Gastrocnemius medialis (tissue), 4 donors: ENCODE data around the gene FAM241A.

Experiments
- POLR2A ChIP-seq, 2 donors: fragments of 450-650 bp; IDR thresholded peaks; one replicate each; pipeline ENCODE4 v1.6.1; 2017; ENCODE audit warnings: antibody characterized with exemption in 2 of 2, mild to moderate bottlenecking in 2 of 2, moderate library complexity in 2 of 2
- TF ChIP-seq, protein P1 (sequence below), 5 experiments: fragments of 450-650 bp in 3 of 5; fragments of 200-600 bp in 2 of 5; sonication (generic) in 2 of 5; IDR thresholded peaks in 4 of 5; conservative IDR thresholded peaks in 1 of 5; 1 replicate in 4 of 5; 2 replicates in 1 of 5; pipeline ENCODE4 v1.5.1; 2016 to 2019; ENCODE audit warnings: antibody characterized with exemption in 5 of 5, mild to moderate bottlenecking in 3 of 5, moderate library complexity in 3 of 5

DNA sequence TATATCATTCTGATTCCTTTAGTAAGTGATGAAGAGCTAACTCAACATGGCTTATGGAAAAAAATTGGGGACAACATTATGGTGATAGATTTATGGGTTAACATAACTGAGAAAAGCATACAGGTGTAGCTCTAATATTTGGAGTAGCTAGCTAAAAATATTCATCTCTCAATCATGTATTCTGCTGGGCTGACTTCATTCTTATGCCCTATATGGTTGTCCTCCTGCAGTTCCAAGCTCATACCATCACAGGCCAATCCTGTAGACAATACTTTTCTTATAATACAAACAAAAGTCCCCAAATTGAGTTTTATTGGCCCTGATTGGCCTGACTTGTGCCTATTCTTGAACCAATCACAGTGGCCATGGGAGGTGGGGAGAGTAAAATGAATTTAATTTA is 6.7 kb upstream of the FAM241A start:
- no peak for TF ChIP-seq POLR2A (IDR thresholded peaks at IDR 0.05)
- TF ChIP-seq, protein P1, sequence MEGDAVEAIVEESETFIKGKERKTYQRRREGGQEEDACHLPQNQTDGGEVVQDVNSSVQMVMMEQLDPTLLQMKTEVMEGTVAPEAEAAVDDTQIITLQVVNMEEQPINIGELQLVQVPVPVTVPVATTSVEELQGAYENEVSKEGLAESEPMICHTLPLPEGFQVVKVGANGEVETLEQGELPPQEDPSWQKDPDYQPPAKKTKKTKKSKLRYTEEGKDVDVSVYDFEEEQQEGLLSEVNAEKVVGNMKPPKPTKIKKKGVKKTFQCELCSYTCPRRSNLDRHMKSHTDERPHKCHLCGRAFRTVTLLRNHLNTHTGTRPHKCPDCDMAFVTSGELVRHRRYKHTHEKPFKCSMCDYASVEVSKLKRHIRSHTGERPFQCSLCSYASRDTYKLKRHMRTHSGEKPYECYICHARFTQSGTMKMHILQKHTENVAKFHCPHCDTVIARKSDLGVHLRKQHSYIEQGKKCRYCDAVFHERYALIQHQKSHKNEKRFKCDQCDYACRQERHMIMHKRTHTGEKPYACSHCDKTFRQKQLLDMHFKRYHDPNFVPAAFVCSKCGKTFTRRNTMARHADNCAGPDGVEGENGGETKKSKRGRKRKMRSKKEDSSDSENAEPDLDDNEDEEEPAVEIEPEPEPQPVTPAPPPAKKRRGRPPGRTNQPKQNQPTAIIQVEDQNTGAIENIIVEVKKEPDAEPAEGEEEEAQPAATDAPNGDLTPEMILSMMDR (IDR thresholded peaks at IDR 0.05 in 4 of 5, conservative IDR thresholded peaks at IDR 0.05 in 1 of 5) = no peak
